SIG-M5 (cell line): Measurements from ENCODE around the gene ZNF280D.
"Not testable (repeated sequence)": the region's sequence is repeated elsewhere in the genome, so short reads cannot be mapped to it uniquely, and the experiment has no call there.

Source experiments
- DNase-seq: peaks from one replicate; lab custom pipeline; 2025; lab: John Stamatoyannopoulos, UW

The ZNF280D gene

DNA sequence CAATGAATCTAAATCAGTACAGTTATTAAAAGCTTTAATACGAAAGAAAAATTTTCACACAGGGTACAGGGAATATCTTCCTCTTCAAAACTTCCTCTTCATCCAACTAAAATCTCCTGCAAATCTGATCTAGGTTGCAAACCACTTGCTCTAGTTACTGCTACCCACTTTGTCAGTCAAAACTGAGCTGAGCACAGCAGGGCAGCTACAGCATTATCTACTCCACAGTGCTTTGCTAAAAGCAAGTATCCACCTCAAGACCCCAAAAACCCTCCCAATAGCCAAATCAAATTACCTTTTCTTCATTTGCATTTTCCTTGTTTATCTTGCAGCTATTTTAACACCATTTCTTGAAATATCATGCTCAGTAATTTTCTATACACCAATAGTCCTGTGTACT, 14.7 kb downstream of the ZNF280D start:
- no peak for DNase-seq

DNA sequence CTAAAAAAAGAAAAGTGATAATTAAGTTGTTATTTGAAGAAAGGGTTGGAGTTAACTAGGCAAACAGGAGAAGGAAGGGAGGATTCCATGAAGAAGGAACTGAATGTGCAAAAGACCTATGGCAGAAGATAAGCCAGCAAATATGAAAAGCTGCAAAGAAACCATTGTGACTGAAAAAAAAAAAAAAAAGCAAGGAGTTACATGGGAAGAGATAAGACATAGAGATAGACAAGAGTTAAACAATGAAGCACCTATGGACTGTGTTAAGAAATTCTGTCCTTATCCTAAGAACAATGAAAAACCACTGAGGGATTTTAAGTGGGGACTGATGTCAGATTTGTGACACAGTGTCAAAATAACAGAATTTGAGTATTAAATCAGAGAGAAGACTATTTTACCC, 17.0 kb downstream of the ZNF280D start:
- DNase-seq: no peak

DNA sequence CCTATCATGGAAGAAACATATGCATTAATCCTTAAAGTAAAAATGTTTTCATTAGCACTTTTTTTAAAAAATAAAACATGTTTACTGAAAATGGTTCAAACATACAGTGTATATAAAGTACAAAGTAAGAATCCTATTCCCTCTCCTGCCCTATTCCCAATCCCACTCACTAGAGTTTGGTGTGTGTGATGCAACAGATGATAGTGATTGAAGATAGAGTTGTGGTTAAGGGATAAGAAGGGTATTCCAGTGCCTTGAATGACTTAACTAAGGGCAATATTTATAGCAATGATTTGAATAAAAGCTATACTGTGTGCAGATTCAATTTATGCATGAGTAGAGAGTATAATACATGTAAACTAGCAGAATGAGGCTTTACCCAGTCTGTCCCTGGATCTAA, 18.1 kb downstream of the ZNF280D start:
- no peak for DNase-seq

DNA sequence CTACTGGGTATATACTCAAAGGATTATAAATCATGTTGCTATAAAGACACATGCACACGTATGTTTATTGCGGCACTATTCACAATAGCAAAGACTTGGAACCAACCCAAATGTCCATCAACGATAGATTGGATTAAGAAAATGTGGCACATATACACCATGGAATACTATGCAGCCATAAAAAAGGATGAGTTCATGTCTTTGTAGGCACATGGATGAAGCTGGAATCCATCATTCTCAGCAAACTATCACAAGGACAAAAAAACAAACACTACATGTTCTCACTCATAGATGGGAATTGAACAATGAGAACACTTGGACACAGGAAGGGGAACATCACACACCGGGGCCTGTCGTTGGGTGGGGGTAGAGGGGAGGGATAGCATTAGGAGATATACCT, 23.8 kb downstream of the ZNF280D start:
- DNase-seq: not testable (repeated sequence)

DNA sequence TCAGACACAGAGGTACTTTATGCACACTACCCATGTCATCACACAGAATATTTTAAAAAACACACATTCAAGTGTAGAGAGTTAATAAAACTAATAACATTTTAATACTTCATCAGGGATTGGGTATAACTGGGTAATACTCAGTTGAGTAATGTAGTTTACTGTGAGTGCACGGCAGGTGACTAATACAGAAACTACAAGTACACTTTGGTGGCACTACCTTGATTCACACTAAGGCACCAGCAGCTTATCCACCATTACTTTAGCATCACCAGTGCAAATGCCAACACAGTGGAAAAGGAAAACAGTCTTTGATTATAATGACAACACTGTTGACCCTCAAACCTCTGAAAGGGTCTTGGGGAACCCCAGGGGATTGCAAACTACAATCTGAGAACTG, 33.6 kb downstream of the ZNF280D start:
- DNase-seq: no peak

DNA sequence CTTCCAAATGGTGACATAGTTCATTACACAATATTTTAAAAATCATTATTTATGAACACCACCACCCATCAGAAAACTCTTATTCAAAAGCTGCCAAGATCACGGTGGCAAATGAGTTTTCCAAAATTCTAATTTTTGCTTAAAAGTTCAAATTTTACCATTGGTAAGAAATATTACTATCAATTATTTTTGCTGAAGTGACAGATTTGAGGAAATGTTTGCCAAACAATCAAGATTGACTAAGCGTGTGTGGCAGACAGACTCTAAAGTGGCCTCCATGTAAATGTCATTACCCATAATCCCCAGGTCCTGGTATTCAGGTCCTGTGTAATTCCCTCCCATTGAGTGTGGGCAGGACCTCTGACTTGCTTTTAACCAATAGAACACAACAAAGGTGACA, 35.0 kb downstream of the ZNF280D start:
- DNase-seq: no peak

DNA sequence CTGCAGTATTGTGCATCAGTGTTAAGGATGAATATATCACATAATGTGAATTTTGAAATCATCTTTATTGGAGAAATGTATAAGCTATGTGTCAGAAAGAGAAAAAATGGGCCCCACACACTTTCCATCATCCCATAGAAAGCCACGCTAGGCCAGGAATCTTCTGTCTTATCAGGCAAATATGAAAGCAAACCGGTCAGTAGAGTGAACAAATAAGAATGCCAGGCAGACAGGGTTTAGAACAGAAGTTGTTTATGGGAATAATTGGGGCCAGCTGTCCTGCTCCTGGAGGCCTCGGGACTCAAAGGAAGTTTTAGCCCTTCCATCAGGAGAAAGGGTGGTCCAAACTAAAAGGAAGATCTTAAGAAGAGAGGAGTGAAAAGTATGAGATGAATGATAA, 39.5 kb downstream of the ZNF280D start:
- no peak for DNase-seq

DNA sequence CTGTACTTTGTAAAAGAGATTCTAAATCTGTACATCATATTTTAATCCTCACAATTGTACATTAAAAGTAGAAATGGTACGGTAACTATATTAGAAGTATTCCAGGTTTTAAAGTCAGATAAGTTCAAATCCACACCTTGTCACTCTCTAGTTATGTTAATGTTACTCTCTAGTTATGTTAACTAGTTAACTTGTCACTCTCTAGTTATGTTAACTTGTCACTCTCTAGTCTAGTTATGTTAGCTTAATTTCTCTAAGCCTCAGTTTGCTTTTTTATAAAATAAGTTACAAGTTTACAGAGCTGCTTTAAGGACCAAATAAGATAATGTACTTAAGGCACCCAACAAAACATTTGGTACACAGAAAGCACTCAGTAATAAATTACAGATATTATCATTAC, 42.6 kb downstream of the ZNF280D start:
- DNase-seq: no peak

DNA sequence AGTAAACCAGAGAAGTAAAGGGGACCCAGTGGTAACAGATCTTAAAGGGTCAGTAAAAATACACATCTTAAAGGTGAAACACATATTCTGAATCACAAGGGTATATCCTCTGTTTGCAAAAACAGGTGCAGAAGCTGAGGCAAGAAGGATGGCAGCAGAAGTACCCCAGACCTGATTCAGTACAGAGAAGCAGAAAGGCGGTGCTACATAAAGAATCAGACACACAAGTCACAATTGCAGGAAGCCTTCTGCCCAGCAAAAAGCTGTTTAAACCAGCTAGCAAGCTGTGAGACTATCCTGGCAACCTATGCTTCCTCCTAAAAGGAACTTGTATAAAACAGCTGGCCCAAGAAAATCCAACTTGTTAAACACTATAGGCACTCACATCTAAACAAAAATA, 49.4 kb downstream of the ZNF280D start:
- no peak for DNase-seq

DNA sequence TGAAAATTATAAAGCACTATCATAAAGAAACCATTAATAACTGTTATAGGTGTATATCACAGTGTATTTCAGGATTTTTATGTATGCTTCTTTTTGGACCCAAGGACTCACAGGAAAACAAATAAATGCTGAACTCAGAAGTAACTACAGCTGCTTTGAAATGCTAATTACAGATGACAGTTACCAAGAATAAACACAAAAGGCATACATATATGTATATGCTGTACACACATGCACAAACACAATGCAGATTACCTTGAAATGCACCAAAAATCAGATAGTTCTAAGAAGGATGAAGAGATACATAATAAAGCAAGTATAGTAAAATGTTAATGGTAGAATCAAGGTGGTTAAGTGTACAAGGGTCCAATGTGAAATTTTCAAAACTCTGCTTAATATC, 52.2 kb downstream of the ZNF280D start:
- DNase-seq: no peak

DNA sequence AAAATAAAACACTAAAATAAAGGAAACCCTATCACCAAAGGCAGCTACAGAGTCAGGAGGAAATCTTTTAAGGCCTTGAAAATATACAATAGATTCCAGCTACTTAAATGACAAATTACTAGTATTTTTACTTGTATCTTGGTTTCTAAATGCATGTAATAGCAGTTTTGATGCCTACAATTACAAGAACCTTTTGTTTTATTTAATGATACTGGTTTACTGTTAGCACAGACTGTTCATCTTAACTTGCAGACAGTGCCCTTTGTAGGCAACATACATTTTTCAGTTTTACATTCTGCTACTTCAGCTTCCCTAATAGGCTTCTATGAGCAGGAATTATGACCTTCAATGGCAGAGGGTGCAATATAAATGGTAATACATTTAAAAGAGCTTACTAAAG, 54.1 kb downstream of the ZNF280D start:
- DNase-seq: no peak

DNA sequence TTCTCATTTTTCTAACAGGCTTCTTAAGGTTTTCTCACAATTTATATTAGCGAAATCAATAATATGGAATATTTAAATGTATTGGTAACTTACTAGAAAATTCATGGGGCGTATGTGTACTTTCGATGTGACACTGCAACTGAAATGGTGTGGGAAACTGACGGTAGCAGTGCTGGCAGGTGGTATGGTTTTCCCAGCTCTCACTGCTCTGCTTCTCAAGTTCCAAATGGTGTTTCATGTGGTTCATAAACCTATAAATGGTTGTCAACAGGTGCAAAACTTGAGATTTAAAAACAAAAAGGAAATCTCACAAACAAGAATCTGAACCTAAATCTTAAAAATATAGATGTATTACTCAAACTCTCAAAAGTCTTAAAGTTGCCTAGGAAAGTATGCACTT, 54.7 kb downstream of the ZNF280D start:
- DNase-seq: no peak

DNA sequence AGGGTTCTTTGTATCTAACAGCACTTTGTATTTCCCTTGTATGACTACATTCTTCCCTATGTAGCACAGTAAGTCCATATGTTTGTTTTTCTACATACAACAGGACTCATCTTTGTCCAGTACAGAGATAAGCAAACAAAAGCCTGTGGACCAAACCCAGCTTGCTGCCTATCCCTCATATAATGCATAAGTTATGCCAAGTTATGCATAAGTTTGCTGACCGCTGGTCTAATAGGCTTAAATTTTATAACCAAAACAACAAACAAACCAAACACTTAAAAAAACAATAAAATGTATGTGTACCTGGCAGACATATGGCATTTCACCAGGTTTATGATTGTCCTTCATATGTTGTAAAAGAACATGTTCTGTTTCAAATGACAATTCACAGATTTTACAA, 56.0 kb downstream of the ZNF280D start:
- no peak for DNase-seq

DNA sequence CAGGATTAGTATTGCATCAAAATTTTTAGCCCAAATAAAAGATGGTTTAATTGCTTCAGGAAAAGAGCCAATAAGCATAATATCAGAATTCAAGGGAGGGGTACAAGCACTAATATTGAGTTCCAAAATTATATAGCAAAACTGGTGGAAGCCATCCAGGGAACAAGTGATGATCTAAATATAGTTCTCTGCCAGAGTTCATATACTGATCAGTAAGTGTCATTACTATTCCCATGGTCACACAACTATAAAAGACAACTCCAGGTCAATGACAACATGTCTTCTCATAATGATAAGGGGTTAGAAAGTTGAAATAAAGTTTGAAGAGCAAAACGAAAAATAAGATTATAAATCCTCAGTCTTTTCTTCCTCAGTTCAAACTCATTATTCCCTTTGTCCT, 57.4 kb downstream of the ZNF280D start:
- no peak for DNase-seq

DNA sequence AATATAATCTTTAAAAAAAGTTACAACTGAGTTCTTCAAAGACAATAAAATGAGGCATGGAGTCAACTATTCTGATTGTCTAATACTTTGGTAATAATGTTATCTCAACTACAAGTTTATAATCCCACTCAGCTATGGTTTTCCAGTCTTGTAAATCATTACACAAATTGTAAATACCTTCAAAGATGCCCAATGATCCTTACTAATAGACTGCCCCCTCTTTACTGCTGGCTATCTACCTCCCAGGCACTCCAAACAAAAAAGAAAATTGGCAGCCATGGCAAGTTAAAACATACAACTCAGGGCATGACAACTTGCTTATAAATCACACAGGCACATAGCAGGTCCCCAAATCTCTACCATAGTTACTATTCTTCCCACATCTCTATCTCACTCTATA, 58.5 kb downstream of the ZNF280D start:
- no peak for DNase-seq

DNA sequence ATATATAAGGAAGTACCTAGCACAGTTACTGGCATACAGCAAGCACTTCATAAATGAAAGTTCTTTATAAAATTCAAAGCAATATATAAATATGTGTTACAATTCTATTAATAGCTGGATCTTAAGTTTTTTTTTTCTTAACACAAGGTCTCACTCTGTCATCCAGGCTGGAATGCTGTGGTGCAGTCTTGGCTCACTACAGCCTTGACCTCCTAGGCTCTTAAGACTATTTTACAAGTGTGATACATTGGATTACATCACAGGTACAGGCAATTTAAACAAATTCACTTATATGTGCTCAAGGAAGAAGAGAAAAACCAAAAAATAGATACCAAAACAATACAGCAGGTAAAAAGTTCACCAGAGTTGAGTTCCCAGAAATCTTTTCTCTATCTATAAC, 60.6 kb downstream of the ZNF280D start:
- no peak for DNase-seq

DNA sequence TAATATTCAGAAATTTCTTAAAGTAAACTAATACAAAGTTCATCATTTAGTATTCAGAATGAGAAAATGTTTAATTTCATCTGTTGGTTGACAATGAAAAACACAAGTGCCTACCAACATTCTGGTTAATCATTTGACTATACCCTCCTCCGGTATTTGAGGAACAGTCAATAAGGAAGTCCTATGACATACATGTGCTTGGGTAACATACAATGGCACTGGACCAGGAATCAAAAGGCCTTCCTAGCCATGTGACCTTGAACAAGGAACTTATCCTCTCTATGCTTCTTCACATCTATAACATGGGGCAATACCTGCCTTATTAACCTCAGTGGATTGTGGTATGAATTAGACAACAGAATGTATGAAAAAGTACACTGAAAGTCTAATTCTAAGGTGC, 65.8 kb downstream of the ZNF280D start:
- no peak for DNase-seq

DNA sequence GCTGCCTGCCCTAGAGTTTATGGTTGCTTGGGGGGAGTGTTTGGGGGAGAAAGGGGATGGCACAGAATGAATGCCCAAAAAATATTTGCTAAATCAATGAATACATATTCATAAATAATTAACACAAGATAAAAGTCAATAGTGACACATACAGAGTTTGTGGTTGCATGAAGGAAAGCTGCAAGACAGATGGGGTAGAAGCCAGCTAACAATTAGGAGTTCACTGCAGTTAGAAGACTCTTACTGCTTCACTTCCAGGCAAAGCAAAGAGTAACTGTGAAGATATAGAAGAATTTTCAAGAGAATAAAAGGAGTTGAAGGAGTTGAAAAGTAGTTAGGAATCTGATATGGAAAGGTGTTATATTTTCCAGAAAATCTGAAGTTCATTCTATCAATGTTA, 72.4 kb downstream of the ZNF280D start:
- no peak for DNase-seq

DNA sequence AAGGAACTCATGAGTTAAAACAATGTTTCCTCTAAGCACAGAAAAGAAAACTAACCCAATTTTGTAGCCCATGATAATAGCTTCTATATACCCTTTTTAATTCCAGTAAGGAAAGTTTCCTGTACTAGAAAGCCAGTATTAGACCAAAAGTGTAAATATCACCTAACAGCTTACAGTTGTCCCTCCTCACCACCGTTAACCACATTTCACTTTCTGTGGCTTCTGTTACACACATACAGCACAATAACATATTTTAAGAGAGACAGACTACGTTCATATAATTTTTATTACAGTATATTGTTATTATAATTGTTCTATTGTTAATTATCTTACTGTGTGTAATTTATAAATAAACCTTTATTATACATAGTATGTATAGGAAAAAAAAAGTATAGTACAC, 74.1 kb downstream of the ZNF280D start:
- DNase-seq: no peak

DNA sequence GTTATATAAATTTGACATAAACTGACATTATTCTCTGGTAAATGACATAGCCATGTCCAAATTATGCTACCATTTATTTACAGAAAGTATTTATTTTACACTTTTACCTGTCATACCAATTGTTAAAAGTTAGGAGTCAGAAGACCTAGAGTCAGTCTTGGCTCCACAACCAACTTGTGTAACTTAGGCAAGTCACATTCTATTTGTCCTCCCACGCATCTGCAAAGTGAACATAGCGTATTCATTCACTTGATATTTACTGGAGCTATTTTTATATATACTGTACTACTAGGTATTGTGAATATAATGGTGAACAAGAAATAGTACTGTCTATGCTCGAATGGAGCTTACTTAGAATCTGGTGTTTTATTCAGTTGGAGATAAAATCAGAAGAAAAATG, 78.7 kb downstream of the ZNF280D start:
- DNase-seq: no peak

DNA sequence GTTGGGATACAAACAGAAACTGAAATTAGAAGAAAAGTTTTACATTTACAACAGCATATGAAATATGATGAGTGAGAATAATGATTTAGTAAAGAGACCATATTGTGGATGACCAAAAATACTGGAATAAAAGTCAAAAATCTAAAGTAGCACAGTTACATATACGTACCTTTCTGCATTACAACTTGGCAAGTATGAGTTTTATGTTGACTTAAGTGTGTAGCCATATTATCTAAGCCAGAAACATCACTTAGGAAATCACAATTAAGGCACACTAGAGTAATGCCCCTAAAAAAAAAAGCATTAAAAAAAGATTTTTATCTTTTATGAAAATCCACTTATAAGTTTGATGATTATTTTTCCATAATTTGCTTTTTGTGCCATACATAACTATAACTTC, 79.1 kb downstream of the ZNF280D start:
- DNase-seq: no peak

DNA sequence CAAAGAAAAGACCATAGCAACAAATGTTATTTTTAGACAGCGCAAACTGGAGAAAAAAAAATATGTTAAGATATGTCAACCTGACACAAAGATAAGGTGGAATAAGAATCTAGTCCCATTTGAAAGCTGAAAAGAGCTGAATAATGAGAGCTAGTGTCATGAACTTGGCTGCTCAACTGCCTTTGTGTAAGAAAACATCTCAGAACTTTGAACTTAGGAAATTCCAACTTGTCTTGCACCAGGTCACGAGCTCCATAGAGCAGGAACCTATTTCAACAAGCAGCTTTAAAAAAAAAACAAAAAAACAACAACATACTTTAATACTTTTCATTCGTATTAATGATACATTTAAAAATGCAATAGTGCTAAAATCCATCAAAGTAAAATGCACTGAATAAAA, 79.5 kb downstream of the ZNF280D start:
- DNase-seq: no peak

DNA sequence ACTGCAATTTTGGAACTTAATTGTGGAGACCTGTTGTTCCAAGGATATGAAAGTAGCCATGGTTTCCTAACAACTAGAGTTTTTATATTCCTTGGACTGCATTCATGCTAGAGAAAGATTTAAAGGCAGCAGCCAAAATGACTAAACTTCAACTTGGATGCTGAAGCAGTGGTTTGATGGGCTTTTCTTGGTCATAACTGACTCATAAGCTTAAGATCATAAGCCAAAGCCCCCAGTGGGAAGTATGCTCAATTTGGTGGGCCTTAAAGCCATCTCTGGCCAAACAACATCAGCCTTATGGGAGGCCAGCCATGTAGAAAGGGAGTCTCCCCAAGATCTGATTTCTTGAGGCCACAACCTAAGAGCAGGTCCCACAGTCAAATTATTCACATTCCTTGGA, 80.2 kb downstream of the ZNF280D start:
- DNase-seq: no peak

DNA sequence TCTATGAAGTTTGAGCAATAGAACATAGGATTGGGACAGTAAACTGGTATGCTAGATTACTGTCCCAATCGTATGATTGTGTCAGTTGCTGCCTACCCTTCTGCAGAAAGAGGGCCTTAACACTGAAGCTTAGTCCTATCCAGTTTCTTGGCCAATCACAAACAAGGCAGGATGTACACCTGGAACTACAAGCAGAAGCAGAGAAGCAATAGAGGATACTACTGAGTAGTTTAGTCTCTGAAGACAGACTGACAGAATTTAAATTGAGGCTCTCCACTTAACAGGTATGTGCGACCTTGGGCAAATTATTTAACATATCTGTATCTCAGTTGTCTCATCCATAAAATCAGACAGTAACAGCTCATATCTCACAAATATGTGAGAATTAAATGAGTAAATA, 85.0 kb downstream of the ZNF280D start:
- DNase-seq: no peak

DNA sequence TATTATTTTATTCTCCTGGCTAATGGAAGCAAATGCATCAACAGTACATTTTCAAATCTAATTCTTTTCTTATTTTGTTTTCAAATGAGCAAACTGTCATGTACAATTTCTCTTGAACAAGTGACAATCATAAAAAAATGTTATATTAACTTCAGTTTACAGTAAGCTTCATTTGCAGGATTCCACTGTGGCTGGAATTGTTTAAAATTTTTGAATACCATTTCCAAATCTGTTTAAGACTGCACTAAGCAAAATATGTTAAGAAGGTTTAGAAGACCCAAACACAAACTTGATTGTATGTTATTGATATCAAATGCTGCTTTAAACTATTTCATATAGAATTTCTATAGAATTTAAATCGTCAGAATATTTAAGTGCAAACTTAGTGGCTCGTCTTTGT, 92.8 kb downstream of the ZNF280D start:
- no peak for DNase-seq
